ENCODE data around the gene ZNF608.

ZNF608 gene

DNA sequence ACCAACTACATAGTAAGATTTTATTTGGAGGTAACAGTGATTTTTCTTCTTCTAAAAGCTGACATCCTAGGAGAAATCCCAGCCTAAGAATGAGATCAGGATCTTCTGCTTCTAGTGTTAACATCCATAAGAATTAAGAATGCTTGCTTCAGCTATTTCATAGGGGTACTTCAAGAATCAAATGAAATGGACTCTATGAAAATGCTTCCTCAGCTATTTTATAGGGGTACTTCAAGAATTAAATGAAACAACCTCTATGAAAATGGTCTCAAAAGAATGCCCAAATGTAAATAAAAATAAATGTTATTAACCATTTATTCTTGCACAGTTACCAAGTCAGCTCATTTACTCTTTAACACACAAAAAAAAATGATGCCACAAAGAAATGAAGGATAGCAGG is 31.5 kb downstream of the ZNF608 start:
- DNase-seq: no peak

DNA sequence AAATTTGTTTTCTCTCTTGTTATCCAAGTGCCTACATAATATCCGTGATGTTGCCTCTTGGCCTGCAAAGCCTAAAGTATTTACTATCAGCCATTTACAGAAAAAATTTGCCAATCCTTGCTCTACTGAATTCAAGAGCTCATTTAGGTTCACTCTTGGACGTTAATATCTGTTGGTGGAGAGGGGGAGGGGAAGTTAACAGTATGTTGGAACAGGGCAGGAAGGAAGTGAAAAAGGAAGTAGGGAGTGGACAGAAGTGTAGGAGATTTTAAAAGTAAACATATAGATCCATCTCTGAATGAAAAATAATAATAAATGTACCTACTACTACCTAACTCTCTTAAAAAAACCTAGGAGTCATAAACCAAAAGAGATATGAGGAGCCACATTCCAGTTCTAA is 32.8 kb downstream of the ZNF608 start:
- no peak for DNase-seq

DNA sequence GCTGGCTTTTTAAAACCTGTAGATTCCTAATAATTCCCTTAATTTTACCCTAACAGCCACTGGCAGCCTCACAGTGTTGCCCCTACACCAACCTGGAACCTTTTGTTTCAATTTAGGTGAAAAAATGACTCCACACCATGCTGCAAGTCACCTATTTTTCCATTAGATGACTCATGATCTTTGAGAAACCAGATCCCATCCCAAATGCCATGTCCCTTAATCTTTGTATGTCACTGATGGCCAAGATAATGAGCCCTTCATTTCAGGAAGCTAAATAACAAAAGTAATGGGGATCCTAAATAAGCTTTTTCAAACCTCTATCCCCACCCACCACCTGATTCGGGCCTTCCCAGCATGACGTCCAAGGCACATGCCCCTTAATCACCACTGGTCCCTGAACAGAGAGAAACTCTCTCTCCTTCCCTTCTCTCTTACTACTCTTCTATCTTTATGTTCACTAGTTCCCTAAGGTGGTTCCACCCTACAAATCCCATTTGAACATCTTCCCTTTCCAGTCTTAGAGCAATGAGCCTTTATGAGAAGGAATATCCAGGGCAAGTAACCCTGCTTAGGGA is 33.6 kb downstream of the ZNF608 start:
- no peak for DNase-seq

DNA sequence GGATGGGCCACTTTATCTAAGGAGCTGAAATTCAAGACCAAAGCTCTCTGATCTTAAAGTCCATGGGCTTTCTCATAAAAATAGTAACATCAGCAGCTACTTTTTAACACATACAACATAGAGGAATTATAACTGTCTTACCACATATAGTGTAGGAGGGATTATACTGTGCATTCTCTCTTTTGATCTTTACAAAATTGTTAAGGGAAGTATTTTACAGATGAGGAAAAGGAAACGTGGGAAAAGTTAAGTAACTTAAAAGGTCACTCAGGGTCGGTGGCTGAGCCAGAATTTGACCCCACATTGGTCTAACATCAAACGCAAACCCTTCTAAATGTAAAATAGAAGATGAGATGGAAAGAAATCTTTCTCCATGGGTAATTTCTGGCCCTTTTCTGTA is 38.4 kb downstream of the ZNF608 start:
- DNase-seq: no peak

DNA sequence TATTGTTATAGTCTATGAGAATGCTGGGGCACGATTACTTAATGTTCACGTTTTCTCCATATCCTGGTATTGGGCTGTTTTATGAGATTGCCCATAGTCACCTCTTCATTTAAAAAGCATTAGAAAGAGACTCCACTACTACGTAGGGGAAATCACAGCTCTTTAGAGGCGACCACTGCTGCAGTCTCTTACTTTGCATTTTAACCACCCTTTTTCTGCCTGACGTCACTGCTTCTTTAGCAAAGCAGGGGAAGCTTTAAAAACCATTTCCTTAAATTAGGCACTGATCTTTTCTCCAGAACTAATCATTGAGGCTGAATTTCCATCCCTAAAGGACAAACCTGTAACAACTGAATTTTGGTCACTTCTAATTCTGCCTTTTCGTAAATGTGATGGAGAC is 38.9 kb downstream of the ZNF608 start:
- no peak for DNase-seq

DNA sequence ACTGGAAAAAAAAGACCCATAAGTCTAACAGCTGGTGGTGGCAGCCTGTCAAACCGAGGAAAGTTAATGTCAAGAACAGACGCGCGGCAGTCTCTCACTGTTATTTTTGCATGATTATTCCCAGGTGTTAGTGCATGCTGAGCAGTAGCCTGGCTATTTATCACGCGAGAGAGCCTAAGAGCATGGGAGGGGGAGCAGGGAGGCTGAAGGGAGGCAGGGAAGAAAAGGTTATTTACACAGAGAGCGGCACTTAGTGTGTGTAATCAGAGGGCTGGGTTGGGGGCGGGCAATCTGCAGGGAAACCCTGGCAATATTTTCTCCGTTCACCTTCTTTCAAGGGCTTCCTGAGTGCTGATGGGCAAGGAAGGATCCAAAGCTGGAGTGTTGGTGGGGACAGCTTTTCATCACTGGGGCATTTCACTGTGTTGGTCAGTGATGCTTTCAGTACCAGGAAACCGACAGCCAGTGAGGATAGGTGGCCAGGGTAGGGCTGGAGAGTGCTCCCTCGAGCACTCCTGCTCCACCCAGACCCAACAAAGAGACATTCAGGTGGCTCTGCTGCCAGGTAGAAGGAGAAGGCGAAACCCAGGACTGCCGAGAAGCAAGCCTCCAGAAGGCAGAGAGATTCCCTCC is 39.6 kb downstream of the ZNF608 start:
- no peak for DNase-seq

DNA sequence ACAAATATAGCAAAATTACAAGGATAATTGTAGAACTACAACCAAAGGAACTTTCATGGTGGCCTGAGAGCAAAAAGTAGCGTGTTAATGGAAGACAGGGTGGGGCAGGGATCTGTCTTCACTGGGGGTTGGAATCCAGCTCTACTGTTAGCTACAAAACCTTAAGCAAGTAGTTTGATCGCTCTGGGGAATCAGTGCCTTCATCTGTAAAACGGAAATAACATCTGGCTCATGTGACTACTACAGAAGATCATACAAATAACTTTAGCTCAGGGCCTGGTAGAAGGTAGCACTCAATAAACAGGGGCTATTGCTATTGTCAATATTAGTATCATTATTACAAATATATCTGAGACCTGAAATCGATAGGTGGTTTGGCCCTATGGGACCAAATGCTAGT is 40.4 kb downstream of the ZNF608 start:
- no peak for DNase-seq

DNA sequence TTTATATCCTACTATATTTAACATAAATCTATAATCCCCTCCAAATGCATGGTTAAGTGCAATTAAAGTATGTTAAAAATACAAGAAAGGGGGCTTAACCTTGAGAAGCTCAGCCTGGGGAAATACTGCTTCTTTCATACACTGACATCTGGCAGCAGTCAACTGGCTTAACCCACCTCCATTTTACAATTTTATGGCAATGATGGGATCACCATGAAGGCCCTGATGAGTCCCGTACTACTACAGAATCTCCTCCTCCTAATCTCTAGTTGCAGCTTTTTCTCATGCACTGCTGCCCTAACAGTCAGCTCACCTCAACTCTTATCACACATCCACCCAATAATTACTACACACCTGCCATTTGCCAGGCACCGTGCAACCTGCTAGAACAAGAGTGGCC is 40.9 kb downstream of the ZNF608 start:
- no peak for DNase-seq

DNA sequence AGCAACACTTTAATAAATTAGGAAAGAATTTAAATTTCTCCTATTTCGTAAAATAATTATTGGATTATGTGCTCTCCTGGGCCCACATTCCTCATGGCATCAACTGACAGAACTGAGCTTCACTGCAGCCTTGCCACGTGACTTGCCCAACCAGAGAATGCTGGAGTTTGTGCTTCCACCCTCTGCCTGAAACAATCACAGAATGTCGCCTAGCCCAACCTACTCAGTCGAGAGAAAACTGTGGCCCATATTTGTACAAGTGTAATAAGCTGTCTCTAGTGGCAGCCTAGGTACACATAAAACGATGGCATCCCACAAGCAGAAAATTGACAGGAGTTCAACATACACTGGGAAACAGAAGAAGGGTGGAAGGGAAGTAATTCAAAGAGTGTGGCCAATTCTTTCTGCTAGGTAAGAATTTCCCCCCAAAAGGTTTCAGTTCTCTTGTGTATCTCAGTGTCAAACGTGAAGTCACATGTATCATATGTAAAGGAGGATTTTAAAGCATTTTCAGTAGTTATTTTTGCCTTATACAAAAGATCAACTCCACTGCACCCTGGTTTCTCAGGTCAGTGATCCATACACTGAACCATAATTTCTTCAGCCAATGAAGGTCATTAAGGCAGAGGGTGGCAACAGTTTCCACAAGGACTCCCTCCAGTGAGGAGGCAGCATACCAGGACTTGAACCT is 41.7 kb downstream of the ZNF608 start:
- no peak for DNase-seq

DNA sequence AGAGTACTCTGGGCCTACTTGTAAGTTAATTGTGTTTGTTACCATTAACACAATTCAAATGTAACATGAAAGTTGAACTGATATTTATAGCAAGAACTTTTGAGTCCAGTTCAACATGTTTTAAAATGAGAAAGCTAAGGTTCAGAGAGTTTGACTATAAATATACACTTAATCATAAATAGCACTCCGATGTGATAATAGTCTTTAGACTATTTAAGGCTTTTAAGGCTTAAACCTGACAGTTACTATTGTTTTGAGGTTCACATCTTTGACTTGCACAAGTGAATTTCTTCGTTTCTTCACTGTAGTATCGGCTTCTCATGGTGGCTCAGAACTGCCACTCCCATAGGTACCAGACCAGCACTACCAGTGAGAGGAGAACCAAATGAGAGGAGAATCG is 42.4 kb downstream of the ZNF608 start:
- no peak for DNase-seq

DNA sequence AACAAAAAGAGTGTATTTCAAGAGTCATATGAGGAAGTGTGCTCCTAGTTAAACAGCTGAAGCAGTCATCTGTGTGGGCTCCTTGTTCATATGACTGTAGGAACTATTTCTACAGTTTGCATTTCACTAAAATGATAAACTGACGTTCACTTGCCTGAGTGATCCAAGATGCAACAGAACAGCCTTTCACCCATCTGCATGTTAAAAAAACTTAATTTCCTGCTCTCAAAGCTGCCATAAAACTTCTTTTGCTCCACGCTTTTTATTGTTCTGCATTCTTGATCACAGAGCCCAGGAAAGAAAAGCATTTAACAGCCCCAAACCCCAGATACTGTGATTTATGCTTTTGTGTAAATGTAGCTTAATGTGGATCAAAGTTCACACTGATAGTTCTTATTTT is 43.9 kb downstream of the ZNF608 start:
- DNase-seq: no peak

DNA sequence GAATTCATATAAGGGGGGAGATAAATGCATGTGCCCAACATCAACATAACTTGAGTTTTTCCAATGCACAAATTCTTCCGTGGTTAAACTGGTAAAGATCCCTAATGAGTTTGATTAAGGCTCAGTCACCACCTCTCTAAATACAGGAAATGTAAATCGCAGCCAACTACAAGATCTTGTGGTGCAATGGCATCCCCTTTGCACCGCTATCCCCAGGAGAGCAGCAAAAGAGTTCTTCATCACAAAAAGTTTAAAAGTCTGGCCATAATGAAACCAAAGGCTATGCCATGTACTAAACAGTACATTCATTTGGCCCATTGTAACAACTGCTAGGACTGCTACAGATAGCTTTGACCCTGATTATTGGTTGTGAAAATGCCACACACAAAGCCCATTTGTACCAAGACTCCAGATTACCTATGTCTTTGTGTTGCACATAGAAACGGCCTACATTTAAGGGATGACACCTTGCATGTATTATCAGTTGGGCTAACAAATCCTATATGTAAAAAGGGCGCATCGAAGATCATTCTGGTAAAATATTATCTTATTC is 44.5 kb downstream of the ZNF608 start:
- DNase-seq: no peak

DNA sequence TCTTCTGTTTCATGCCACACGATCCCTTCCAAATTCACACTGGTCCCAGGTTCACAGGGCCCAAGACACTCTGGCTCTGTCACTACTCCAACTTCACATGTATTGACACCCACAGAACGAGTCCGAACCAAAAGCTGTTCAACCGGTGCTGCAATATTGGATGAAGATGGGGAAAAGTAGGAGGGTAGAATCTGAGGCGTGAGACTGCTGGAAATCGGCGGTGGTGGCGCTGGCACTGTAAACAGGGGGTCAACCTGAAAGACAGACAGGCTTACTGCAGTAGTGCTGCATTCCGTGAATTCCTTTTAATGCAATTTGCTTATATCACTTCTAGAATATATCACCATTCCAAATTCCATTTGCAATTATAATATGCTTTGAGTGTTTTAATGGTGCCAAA is 45.4 kb downstream of the ZNF608 start:
- no peak for DNase-seq

DNA sequence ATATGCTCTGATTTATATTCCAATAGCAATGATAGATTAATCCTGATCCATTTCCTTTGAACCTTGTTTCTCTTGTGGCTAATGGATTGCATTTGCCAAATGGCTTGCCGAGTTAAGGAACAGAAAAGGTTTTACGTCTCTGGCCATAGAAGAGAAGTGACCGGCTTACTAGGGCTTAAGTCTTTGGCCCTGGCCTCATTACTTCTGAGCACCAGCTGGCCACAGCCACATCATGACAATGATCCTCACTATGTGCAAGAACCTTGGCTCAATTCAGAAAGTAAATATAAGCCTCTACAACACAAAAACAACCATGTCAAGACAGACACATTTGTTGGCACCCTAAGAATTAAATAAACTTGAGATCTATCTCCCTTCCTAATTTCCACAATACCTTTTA is 46.1 kb downstream of the ZNF608 start:
- no peak for DNase-seq

DNA sequence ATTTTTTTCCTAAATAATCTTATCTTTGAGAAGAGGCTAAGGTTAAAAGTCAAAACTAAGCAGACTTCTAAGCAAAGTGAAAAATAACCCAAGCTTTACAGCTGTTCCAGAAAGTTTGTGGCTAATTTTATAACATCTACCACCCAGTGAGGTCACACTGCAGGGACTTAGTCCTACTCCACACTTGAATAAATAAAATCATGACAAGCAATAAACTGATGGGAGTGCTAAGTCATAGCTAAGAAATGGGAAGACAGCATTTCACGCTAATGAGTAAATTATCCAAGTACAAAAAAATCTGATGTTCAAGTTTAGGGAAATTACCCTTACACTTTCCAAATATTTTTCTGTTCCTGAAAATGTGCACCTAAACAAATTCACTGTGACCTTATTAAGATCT is 47.7 kb downstream of the ZNF608 start:
- no peak for DNase-seq

DNA sequence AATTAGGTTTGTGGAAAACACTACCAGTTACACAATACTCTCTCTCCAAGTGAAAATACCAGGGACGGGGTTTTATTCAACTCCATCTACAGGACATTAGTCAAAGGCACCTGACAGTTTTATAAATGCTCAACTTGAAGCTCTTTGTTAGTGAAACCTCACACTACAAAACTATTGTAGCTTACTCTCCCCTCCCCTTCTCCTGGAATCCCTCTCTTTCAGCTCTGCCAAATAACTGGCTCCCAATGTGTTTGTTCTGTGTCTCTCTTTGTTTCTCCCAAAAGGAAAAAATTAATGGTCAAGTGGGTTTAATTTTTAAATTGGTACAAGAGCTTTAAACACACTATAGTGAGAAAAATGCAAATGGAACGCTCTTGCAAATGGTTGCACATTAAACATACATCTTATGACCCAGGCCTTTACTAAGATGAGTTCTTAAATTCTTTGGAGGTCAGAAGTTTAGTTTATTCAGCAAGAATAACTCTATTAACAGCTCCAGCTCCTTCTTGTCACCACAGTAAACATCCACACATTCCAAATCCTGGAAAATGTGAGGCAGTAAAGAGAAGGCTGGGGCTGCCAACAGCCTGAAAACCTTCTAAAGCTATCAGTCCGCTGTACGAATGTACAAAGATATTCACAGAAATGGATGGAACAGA is 48.4 kb downstream of the ZNF608 start:
- DNase-seq: no peak

DNA sequence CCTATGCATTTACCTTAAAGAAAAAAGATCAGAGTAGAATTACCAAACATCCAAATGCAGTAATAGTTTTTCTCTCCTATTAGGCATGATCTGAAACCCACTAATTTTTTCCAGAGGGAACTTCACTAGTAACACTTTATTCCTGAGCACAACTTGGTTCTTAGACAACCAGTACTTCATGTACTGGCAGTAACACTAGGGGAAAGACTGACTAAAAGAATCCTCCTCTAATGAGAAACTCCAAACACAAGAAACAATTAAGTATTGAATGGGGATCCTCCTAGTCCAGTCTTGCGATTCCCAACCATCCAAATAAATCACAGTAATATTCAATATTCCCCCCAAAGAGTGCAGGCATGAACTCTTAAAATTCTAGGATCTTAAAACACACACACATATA is 48.9 kb downstream of the ZNF608 start:
- no peak for DNase-seq

DNA sequence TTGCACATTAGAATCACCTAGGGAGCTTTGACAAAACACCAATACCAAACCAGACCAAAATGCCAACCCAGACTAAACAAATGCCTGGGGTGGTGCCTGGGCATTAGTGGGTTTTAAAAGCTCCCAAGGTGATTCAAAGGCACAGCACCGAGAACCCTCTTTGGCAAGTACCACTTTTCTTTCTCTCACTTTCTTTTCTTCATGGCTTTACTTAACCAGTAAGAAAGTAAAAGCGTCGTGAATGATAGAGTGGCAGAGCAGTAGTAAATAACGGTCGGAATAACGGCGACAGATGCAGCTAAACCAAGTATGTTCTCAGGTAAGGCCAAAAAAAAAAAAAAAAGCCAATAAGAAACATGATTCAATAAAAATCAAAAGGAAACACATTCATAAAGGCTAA is 49.5 kb downstream of the ZNF608 start:
- no peak for DNase-seq

Data from cerebellar nuclear complex (tissue), 1 donor.